Measurements from ENCODE around the gene PPP3R1. TPM values are rescaled to one million over a fixed set of nuclear protein-coding genes. Genes with fewer than 3 reads are reported as not detected.

PPP3R1 gene
- total and polyA plus RNA-seq, 10 donors, result 13.7 to 78.2 (median 57.9) TPM

DNA sequence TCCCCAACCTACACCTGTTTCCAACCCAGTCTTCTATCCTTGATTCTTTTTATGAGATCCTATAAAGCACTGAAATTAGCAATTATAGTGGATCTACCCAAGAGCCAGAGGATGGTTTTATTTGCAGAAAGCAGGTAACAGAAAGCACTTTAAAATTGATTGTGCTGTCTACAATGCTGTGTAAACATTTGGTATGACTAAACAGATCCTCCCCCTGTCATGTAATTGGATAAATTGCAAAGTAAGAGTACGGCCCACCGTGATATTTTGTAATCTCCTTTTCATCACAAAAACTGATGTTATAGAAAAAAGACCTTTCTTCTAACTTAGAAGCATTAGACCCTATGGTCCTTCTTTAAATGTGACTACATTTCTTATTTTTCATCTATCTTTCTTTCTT is 11.3 kb upstream of the PPP3R1 start:
- 69 to 95% (median 88%) methylated on average over 2 of the region's 2 CpGs for WGBS, 5 donors
- intact Hi-C loops (cut with DNase I; ENCODE audit: low total_unique reads), result no loop called here
- TF ChIP-seq POLR2AphosphoS5 (IDR thresholded peaks at IDR 0.05), result no peak
- TF ChIP-seq POLR2A (IDR thresholded peaks at IDR 0.05), result no peak
- TF ChIP-seq CTCF (IDR thresholded peaks at IDR 0.05 in 8 of 11, conservative IDR thresholded peaks at IDR 0.05 in 3 of 11), result no peak
- Histone ChIP-seq H3K9me3 (no peaks in the 10 kb centered on the region), H3K4me1 (no peaks in the 10 kb centered on the region), H3K27me3 (replicated peaks in 1 of 7) (no peaks in the 10 kb centered on the region), H3K27ac (no peak overlapping the region), H3K36me3 (no peaks in the 10 kb centered on the region), H3K4me3 (no peak overlapping the region)
- no peak for DNase-seq

DNA sequence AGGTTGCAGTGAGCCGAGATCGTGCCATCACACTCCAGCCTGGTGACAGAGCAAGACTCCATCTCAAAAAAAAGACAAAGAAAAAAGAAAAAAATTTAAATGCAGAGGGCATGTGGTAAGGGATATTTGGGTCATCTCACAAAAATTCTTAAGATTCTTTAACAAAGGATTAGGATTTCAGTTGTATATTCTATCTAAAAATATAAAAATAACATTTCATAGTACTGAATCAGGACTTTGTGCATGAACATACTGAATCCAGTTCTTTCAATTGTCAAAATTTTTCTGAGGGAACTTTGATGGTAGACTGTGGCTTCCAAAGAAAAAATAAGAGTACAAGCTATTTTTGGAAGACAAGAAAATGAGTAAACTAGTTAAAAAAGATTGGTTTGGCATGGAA is 6.5 kb upstream of the PPP3R1 start:
- DNase-seq, result no peak
- 92 to 100% (median 93%) methylated on average over 2 of the region's 2 CpGs for WGBS, 5 donors
- H3K4me3 ChIP-seq, result no peak overlapping the region
- H3K27ac ChIP-seq, result no peak overlapping the region
- H3K9me3 ChIP-seq, result no peaks in the 10 kb centered on the region
- H3K36me3 ChIP-seq, result no peaks in the 10 kb centered on the region
- intact Hi-C loops (cut with DNase I; ENCODE audit: low total_unique reads), result no loop called here
- no peaks in the 10 kb centered on the region for H3K27me3 ChIP-seq (replicated peaks in 1 of 7)
- H3K4me1 ChIP-seq, result peaks cover 3 to 24% (median 20%) of the 10 kb centered on the region in 6 donors
- TF ChIP-seq POLR2AphosphoS5 (IDR thresholded peaks at IDR 0.05) (no peak), POLR2A (IDR thresholded peaks at IDR 0.05) (no peak), CTCF (IDR thresholded peaks at IDR 0.05 in 8 of 11, conservative IDR thresholded peaks at IDR 0.05 in 3 of 11) (no peak)

- no peak overlapping the region for H3K27ac ChIP-seq
- intact Hi-C loops (cut with DNase I; ENCODE audit: low total_unique reads), result no loop called here
- TF ChIP-seq POLR2A (IDR thresholded peaks at IDR 0.05), result no peak
- no peak for TF ChIP-seq CTCF (IDR thresholded peaks at IDR 0.05 in 8 of 11, conservative IDR thresholded peaks at IDR 0.05 in 3 of 11)
- no peak for TF ChIP-seq POLR2AphosphoS5 (IDR thresholded peaks at IDR 0.05)
- H3K27me3 ChIP-seq (replicated peaks in 1 of 7), result no peaks in the 10 kb centered on the region
- H3K4me3 ChIP-seq, result no peak overlapping the region
- peaks cover 6 to 33% (median 26%) of the 10 kb centered on the region in 6 donors for H3K4me1 ChIP-seq
- no peaks in the 10 kb centered on the region for H3K36me3 ChIP-seq
- 90 to 94% (median 93%) methylated on average over 1 of the region's 1 CpG for WGBS, 5 donors
- H3K9me3 ChIP-seq, result no peaks in the 10 kb centered on the region
- DNase-seq, result no peak
These were observed 3.7 kb upstream of the PPP3R1 start for GRCh38 chr2:68256093-68256450.

DNA sequence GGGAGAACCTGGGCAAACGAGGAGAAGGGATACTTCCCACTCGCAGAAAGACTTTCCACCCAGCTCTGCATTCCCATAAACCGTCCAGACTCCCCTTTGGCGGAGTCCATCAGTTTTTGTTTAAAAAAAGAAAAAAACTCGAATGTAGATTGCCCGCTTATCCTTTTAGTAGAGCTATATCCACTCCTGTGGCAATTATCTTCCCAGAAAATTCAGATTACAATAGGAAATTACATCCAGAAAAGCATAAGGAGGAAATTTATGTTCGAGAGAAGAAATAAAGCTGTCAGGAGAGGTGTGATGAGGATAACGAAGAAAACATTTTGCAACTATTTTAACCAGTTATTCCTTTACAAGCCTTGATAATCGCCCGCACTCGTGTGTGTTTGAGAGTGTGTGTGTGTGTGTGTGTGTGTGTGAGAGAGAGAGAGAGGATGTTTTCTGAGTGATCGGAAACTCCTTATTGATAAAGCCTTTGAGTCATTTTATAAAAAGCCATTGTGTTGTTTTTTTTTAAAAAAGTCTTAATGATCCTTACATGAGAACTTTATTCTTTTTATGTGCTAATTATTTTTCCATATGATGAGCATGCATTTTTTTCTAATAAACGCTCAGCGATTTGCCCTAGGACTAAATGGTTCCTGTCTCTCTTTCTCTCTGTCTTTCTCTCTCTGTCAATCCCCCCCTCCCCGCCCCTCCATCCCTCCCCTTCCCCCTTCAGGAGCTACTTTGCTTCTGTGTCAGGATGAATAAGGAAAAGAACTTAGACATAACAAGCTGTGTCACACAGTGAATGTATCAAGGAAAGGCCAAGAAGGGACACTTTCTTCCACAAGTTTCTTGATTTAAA is 1.1 kb upstream of the PPP3R1 start:
- peaks cover 24 to 58% (median 51%) of the 10 kb centered on the region in 6 donors for H3K4me1 ChIP-seq
- WGBS, 5 donors, result 0 to 3% (median 1%) methylated on average over 15 of the region's 15 CpGs
- no peak for TF ChIP-seq POLR2A (IDR thresholded peaks at IDR 0.05)
- TF ChIP-seq POLR2AphosphoS5 (IDR thresholded peaks at IDR 0.05), result no peak
- TF ChIP-seq CTCF (IDR thresholded peaks at IDR 0.05 in 8 of 11, conservative IDR thresholded peaks at IDR 0.05 in 3 of 11), result no peak
- no peak for DNase-seq
- H3K36me3 ChIP-seq, result no peaks in the 10 kb centered on the region
- H3K9me3 ChIP-seq, result no peaks in the 10 kb centered on the region
- H3K27ac ChIP-seq, result peak overlapping the region; percentile 94 to 99 (median 98)
- H3K27me3 ChIP-seq (replicated peaks in 1 of 7), result no peaks in the 10 kb centered on the region
- peak overlapping the region; percentile 45 to 83 (median 76) for H3K4me3 ChIP-seq
- intact Hi-C loops (cut with DNase I; ENCODE audit: low total_unique reads), result no loop called here

All from spleen (tissue), 11 donors.